ENCODE measurements around the gene ATXN7L3. TPM values are rescaled to one million over a fixed set of nuclear protein-coding genes. Genes with fewer than 3 reads are reported as not detected.

Gene ATXN7L3
- total RNA-seq, 4 donors from 2014 or later, result 51.7 to 92.6 (median 65.7) TPM

GRCh38 chr17:44216173-44216572, 16.5 kb upstream of the ATXN7L3 start:
- H3K4me3 ChIP-seq, result peak overlapping the region in 1 of 4 donors; percentile 22
- H3K36me3 ChIP-seq, result peaks cover 0 to 44% (median 0%) of the 10 kb centered on the region in 3 donors
- peaks cover 0 to 33% (median 25%) of the 10 kb centered on the region in 4 donors for H3K4me1 ChIP-seq
- H3K9me3 ChIP-seq, result no peaks in the 10 kb centered on the region
- H3K27me3 ChIP-seq, result no peaks in the 10 kb centered on the region
- H3K27ac ChIP-seq, result peak overlapping the region in 3 of 4 donors; percentile 33 to 100 (median 99)
- TF ChIP-seq POLR2A (IDR thresholded peaks at IDR 0.05) (no peak), CTCF (IDR thresholded peaks at IDR 0.05) (no peak)
- peak in 2 of 3 donors; percentile 88 to 93 for DNase-seq

- peak overlapping the region in 1 of 4 donors; percentile 100 for H3K27ac ChIP-seq
- peaks cover 0 to 53% (median 0%) of the 10 kb centered on the region in 3 donors for H3K36me3 ChIP-seq
- no peak overlapping the region for H3K4me3 ChIP-seq
- no peaks in the 10 kb centered on the region for H3K27me3 ChIP-seq
- TF ChIP-seq POLR2A (IDR thresholded peaks at IDR 0.05) (no peak), CTCF (IDR thresholded peaks at IDR 0.05) (no peak)
- H3K4me1 ChIP-seq, result peaks cover 0 to 46% (median 35%) of the 10 kb centered on the region in 4 donors
- no peaks in the 10 kb centered on the region for H3K9me3 ChIP-seq
- no peak for DNase-seq
Measured at GRCh38 chr17:44214896-44215295, 15.2 kb upstream of the ATXN7L3 start.

- Histone ChIP-seq H3K36me3 (peaks cover 0 to 61% (median 0%) of the 10 kb centered on the region in 3 donors), H3K27me3 (no peaks in the 10 kb centered on the region), H3K9me3 (no peaks in the 10 kb centered on the region), H3K27ac (peak overlapping the region in 1 of 4 donors; percentile 100), H3K4me1 (peaks cover 0 to 47% (median 37%) of the 10 kb centered on the region in 4 donors), H3K4me3 (no peak overlapping the region)
- no peak for DNase-seq
- TF ChIP-seq CTCF (IDR thresholded peaks at IDR 0.05) (no peak), POLR2A (IDR thresholded peaks at IDR 0.05) (no peak)
Measured at GRCh38 chr17:44214230-44214494, 14.5 kb upstream of the ATXN7L3 start.

GRCh38 chr17:44213403-44214229, 13.9 kb upstream of the ATXN7L3 start:
- H3K9me3 ChIP-seq, result no peaks in the 10 kb centered on the region

More at GRCh38 chr17:44213403-44214229, 13.9 kb upstream of the ATXN7L3 start:
- Histone ChIP-seq H3K4me1 (peaks cover 0 to 47% (median 37%) of the 10 kb centered on the region in 4 donors), H3K36me3 (peaks cover 0 to 66% (median 0%) of the 10 kb centered on the region in 3 donors), H3K27ac (peak overlapping the region in 1 of 4 donors; percentile 100), H3K27me3 (no peaks in the 10 kb centered on the region), H3K4me3 (no peak overlapping the region)
- no peak for TF ChIP-seq POLR2A (IDR thresholded peaks at IDR 0.05)
- TF ChIP-seq CTCF (IDR thresholded peaks at IDR 0.05), result no peak
- DNase-seq, result no peak
